GM12865 (cell line): ENCODE data around the gene UBAP1L.

Experiments used
- DNase-seq: peaks from one replicate; pipeline ENCODE4 v3.0.0; 2010; ENCODE audit warnings: low read depth
- H3K4me3 ChIP-seq: 2 replicates; pipeline ENCODE4 v1.5.1; 2011; ENCODE audit warnings: mild to moderate bottlenecking, low read depth, low read length, control low read depth
- TF ChIP-seq, protein P1 (sequence below): IDR thresholded peaks from 2 replicates; pipeline ENCODE4 v1.5.1; 2011; ENCODE audit warnings: low read length, control low read depth, low read depth, inconsistent platforms; ENCODE audit not compliant: insufficient read depth; ENCODE audit errors: missing control alignments

The UBAP1L gene

DNA sequence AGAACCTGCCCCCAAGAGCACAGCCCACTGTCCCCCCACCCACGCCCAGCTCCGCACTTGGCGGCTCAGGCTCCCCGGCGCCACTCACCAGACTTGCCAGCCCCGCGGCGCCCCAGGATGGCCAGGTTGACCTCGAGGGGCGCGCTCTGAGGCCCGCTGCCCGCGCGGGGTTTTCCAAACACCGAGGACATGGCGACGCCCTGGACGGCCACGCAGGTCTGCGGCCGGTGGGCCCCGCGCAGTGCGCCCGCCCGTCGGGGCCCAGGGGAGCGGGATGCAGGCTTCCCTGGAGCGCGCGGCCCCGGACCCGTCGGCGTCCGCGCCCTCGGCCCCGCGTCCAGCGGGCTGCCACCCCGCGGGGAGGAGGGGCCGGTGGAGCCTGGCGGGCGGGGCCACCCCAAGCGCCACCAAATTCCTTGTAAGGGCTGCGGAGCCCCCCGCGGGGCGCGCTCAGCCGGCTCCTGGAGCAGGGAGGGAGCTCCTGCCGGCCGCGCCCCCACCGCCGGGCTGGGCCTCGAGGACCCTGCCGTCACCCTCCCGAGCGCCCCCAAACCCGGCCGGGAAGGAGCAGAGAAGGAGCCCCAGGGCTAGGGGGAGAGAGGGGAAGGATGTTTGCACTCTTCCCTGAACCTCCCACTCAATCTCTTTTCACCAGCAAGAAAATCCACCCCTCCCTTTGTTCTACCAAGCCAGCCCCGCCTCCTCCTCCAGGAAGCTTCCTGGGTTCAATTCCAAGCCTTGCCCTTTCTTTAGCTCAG, 47.2 kb downstream of the UBAP1L start, which contains the start of gene RASL12:
RASL12 (minus strand) TSS at position 347 of the 758 bp plus-strand sequence; CDS start at position 191, 156 bp downstream.
- H3K4me3 ChIP-seq: no peak within 1 kb of the TSS

DNA sequence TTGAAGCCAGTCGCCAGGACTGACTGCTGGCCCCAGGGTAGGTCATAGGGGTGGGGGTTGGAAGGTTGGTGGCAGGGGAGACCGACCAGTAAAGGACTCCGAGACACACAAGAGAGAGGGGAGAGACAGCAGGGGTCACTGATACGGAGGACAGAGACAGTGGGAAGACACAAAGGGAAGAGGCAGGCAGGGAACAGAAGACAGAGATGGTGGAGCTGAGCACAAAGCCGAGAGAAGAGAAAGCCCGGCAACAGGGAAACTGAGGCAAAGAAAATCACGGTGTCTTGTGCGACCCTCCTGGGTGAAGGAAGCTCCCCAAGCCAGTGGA, 47.7 kb downstream of the UBAP1L start:
- TF ChIP-seq, protein P1, sequence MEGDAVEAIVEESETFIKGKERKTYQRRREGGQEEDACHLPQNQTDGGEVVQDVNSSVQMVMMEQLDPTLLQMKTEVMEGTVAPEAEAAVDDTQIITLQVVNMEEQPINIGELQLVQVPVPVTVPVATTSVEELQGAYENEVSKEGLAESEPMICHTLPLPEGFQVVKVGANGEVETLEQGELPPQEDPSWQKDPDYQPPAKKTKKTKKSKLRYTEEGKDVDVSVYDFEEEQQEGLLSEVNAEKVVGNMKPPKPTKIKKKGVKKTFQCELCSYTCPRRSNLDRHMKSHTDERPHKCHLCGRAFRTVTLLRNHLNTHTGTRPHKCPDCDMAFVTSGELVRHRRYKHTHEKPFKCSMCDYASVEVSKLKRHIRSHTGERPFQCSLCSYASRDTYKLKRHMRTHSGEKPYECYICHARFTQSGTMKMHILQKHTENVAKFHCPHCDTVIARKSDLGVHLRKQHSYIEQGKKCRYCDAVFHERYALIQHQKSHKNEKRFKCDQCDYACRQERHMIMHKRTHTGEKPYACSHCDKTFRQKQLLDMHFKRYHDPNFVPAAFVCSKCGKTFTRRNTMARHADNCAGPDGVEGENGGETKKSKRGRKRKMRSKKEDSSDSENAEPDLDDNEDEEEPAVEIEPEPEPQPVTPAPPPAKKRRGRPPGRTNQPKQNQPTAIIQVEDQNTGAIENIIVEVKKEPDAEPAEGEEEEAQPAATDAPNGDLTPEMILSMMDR: no peak
- no peak for DNase-seq
- no peak overlapping the region for H3K4me3 ChIP-seq

More for the DNA sequence above, 47.2 kb downstream of the UBAP1L start, which contains the start of gene RASL12:
- TF ChIP-seq, protein P1: no peak
- DNase-seq: no peak

DNA sequence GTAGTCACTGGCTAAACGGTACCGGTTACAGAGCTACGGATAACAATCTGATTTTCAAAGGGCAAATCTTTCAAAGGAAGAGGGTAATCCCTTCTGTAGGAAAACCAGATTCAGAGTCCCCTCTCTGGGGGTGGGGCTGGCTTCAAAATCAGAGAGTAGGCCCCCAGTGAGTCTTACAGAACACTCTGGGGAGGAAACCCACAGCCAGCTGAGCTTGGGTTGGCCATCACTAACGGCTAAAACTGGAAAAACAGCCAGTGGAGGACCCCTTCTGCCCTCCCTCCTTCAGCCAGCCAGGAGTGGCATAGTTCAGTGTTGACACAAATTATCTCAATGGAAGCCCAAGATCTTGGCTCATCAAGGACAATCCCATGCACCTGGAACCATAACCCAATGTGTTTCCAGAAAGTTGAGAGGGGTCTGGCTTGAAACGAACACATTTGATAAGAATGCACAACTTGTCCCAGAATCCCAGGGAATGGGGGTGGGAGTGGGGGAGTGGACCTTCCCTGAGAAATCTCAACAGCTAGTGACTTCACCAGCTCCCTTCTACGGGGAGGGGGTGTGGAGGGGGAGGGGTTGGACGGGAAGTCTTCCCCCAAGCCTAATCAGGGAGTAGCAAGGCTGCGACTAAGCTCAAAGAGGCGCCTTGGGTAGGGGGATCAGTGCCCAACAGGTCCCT, 48.2 kb downstream of the UBAP1L start:
- DNase-seq: no peak
- TF ChIP-seq, protein P1: no peak
- H3K4me3 ChIP-seq: no peak overlapping the region

DNA sequence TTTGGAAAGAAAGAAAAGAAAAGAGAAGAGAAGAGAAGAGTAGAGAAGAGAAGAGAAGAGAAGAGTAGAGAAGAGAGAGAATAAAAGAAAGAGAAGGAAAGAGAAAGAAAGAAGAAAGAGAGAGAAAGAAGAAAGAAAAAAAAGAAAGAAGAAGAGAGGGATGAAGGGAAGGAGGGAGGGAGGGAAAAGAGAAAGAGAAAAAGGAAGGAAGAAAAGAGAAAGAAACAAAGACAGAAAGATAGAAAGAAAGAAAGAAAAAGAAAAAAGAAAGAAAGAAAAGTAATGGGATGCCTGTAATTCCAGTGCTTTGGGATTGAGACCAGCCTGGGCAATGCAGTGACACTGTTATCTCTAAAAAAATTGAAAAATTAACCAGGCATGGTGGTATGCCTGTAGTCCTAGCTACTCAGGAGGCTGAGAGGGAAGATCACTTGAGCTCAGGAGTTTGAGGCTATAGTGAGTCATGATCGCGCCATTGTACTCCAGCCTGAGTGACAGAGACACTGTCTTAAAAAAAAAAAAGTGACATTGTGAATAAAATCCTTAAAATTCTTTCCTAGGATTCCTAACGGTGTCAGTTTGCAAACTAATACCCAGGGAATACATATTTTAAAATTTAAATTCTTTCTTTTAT, 48.9 kb downstream of the UBAP1L start:
- no peak overlapping the region for H3K4me3 ChIP-seq
- no peak for DNase-seq
- TF ChIP-seq, protein P1: no peak

DNA sequence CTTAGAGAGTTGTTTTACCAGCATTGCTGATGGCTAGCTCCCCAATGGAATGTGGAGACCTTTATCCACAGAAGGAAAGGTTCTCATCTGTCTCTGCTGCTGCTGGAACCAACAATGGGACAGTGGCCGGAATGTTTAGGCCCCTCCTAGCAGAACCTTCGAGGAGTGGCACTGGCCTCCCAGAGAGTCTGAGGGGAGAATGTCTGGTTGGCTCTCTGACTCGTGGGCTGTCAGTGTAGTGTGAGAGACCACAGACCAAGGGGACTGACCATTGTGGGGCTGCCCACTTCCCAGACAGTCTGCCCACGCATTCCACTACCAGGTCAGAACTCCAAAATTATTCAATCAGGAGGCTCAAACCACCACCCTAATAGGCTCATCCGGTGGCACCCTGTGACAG, 52.3 kb downstream of the UBAP1L start:
- TF ChIP-seq, protein P1: no peak
- DNase-seq: no peak
- no peak overlapping the region for H3K4me3 ChIP-seq

DNA sequence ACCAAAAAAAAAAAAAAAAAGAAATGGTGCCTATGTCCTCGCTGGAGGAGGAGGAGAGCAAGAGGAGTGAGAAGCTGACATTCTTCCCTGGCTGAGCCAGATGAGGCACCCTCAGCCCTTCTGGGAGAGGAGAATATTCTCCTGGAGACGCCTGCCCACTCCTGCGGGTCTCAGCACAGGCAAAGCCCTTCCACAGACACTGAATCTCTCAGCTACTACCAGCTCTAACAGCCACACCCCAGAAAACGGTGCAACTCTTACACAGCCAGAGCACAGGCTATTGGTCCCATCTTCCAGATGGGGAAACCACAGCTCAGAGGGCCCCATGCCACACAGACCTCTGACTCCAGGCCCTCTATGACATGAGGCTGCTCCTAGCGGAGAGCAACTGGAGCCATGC, 52.9 kb downstream of the UBAP1L start:
- TF ChIP-seq, protein P1: no peak
- DNase-seq: no peak
- no peak overlapping the region for H3K4me3 ChIP-seq
